HEK293T (cell line): Measurements from ENCODE around the gene SH2D5.

ENCODE experiments used
- CTCF ChIA-PET: fragments of 350-600 bp; formaldehyde crosslinking; extraction: SDS; loops from one replicate; lab custom pipeline; 2021; ENCODE audit warnings: antibody characterized with exemption, inconsistent platforms; lab: Yijun Ruan, JAX
- POLR2A ChIA-PET: fragments of 350-600 bp; formaldehyde crosslinking; extraction: SDS; loops from one replicate; lab custom pipeline; 2020; ENCODE audit warnings: antibody characterized with exemption, inconsistent platforms; lab: Yijun Ruan, JAX
- DNase-seq: peaks from one replicate; pipeline ENCODE4 v3.0.0; 2012; ENCODE audit warnings: mixed read lengths; ENCODE audit errors: extremely low spot score
- ARNT ChIP-seq: fragments of 450-650 bp; IDR thresholded peaks from 2 replicates; pipeline ENCODE4 v1.6.1; 2017; ENCODE audit warnings: mild to moderate bottlenecking
- BHLHE40 ChIP-seq: fragments of 450-650 bp; IDR thresholded peaks from 2 replicates; pipeline ENCODE4 v1.6.1; 2016; ENCODE audit warnings: mild to moderate bottlenecking, moderate library complexity, borderline replicate concordance
- CTBP1 ChIP-seq: fragments of 450-650 bp; IDR thresholded peaks from 2 replicates; pipeline ENCODE4 v1.6.1; 2016; ENCODE audit warnings: borderline replicate concordance
- ELF4 ChIP-seq: fragments of 450-650 bp; IDR thresholded peaks from 2 replicates; pipeline ENCODE4 v1.6.1; 2017; ENCODE audit warnings: antibody characterized with exemption
- FOXA1 ChIP-seq: fragments of 450-650 bp; IDR thresholded peaks from 2 replicates; pipeline ENCODE4 v1.6.1; 2016; ENCODE audit warnings: mild to moderate bottlenecking
- FOXK2 ChIP-seq: fragments of 450-650 bp; IDR thresholded peaks from 2 replicates; pipeline ENCODE4 v1.6.1; 2016; ENCODE audit warnings: mild to moderate bottlenecking
- FOXM1 ChIP-seq: fragments of 450-650 bp; IDR thresholded peaks from 2 replicates; pipeline ENCODE4 v1.6.1; 2017; ENCODE audit warnings: mild to moderate bottlenecking, borderline replicate concordance
- HDGF ChIP-seq: fragments of 450-650 bp; IDR thresholded peaks from 2 replicates; pipeline ENCODE4 v1.6.1; 2017; ENCODE audit warnings: antibody characterized with exemption, borderline replicate concordance
- L3MBTL2 ChIP-seq: fragments of 450-650 bp; conservative IDR thresholded peaks from 2 replicates; pipeline ENCODE4 v1.6.1; 2016; ENCODE audit warnings: mild to moderate bottlenecking
- LEF1 ChIP-seq: fragments of 450-650 bp; IDR thresholded peaks from 2 replicates; pipeline ENCODE4 v1.6.1; 2017; ENCODE audit warnings: mild to moderate bottlenecking, borderline replicate concordance
- NFRKB ChIP-seq: fragments of 450-650 bp; IDR thresholded peaks from 2 replicates; pipeline ENCODE4 v1.6.1; 2016; ENCODE audit warnings: mild to moderate bottlenecking, moderate library complexity
- SP1 ChIP-seq: fragments of 450-650 bp; IDR thresholded peaks from 2 replicates; pipeline ENCODE4 v1.6.1; 2017
- SUZ12 ChIP-seq: fragments of 450-650 bp; IDR thresholded peaks from 2 replicates; pipeline ENCODE4 v1.6.1; 2016; ENCODE audit warnings: mild to moderate bottlenecking
- TARDBP ChIP-seq: fragments of 450-650 bp; IDR thresholded peaks from 2 replicates; pipeline ENCODE4 v1.6.1; 2016
- ZNF384 ChIP-seq: fragments of 450-650 bp; IDR thresholded peaks from 2 replicates; pipeline ENCODE4 v1.6.1; 2016
- TF ChIP-seq, protein P1 (sequence below): fragments of 450-650 bp; IDR thresholded peaks from 2 replicates; pipeline ENCODE4 v1.6.1; 2016

SH2D5 gene

DNA sequence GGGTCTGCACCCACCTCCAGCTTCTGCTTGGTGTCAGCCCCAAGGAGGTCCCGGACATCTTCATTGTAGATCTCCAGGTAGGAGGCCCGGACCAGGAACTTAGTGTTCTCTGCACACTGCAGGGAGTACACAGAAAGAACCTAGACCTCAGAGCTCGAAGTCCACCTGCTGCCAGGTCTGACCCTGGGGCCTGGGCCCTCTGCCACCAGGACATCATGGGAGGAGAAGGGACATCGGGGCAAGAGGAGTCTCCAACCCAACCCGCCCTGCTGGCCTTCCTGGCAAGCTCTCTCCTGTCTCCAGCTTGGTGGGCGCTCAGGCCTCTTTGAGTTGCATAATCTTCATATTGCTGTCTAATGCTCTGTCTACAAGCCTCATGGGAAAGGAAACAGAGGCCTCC is 19.1 kb downstream of the SH2D5 start:
- DNase-seq, result no peak
- ChIA-PET CTCF (interaction anchor here (0.7 kb wide), 1 partner anchor 77 kb away, joined by 5 read pairs; no protein-coding TSS in a partner anchor), POLR2A (no interaction called here)
- TF ChIP-seq TARDBP (no peak), L3MBTL2 (no peak), ELF4 (no peak), SUZ12 (no peak), FOXA1 (no peak), HDGF (no peak), ARNT (no peak), FOXK2 (no peak), CTBP1 (no peak), FOXM1 (no peak), SP1 (no peak), NFRKB (no peak), ZNF384 (no peak), LEF1 (no peak), BHLHE40 (no peak)
- TF ChIP-seq, protein P1, sequence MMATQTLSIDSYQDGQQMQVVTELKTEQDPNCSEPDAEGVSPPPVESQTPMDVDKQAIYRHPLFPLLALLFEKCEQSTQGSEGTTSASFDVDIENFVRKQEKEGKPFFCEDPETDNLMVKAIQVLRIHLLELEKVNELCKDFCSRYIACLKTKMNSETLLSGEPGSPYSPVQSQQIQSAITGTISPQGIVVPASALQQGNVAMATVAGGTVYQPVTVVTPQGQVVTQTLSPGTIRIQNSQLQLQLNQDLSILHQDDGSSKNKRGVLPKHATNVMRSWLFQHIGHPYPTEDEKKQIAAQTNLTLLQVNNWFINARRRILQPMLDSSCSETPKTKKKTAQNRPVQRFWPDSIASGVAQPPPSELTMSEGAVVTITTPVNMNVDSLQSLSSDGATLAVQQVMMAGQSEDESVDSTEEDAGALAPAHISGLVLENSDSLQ, result no peak

DNA sequence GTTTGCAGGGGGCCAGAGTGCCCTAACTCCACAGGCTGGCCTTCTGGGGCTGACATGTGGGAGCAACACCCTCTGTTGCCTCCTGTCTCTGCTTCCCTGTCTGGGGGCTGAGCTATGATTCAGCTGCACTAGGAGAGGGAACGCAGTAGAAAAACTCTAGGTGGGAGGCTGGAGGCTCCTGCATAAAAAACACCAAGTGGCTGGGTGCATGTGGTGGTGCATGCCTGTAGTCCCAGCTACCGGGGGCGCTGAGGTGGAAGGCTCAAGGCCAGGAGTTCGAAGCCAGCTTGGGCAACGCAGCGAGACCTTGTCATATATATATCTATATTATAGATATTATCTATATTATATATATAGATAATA is 20.3 kb downstream of the SH2D5 start:
- DNase-seq, result no peak
- TF ChIP-seq, protein P1, result no peak
- TF ChIP-seq ELF4 (no peak), HDGF (no peak)
- ChIA-PET POLR2A (no interaction called here), CTCF (no interaction called here)

DNA sequence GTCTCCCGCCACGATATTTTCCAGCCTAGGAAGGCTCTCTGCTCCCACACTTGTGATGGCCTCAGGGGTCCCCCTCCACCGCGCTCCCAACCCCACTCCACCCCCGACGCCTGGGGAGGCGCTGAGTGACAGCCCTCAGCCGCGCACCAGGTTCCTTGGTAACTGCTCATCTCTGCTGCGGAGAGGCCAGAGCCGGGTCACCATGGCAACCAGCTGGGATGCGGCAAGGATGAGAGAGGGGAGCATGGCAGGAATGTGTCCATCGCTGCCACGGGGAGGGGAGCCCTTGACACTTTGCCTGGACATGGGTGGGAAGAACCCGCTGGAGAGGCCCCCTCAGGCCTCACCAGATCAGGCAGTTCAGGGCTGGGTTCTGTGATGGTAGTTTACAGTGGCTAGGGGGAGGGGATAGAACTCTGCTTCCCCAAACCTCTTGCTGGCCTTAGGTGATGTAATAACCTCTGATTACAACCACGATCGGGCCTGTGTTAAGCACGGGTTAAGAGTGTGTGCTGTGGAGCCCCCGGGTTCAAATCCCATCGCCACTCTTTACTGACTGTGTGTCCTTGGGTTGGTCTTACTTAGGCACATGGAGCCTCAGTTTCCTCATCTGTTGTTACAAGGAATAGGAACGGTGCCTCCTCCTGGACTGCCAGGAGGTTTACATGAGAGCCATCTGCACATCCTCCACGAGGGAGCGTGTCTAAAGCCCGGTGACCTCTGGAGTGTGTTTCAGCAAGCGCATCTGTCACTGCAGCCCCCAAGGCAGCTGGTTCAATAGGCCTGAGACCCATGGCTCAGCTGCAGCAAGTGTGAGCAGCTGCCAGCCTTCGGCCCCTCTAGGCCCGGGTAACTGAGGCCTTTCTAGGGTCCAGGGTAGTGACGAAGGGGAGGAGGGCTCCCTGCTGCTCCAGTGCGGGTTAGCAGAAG is 21.0 kb downstream of the SH2D5 start:
- TF ChIP-seq SUZ12, result no peak
- TF ChIP-seq CTBP1, result no peak
- no peak for TF ChIP-seq BHLHE40
- no peak for TF ChIP-seq L3MBTL2
- no peak for TF ChIP-seq ARNT
- ChIA-PET CTCF (no interaction called here), POLR2A (no interaction called here)
- no peak for DNase-seq

DNA sequence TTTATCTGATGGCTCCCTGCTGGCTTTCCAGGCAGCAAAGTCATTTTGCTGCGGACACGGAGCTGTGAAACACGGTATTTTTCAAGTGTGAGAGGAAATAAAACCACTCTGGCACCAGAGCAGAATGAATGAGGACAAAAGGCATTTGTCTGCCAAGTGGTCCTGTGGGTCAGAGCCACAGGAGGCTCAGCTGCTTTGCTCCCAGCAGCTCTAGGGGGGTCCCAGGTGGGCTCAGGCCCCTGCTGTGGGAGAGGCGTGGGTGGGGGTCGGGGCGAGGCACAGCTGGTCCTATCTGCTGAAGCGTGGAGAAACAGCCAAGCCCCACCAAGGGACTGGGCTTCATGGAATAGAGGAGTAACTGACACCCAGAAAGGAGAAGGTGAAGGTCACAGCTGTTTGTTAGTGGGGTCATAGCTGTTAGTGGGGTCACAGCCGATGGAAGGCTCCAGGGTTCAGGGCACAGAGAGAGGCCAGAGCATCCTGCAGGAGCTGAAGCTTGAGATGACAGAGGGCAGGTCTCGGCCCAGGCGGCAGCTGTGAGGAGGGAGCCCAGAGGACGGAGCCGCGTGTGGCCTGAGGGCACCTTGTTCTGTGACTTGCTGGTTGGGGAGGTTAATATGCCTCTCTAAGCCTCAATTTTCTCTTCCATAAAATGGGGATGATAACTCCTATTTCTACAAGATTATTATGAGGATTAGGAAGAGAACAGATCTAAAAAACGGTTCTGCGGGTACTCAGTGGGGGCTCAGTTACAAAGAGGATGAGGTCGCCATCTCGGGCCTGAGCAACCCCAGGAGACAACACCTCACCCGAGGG is 21.8 kb downstream of the SH2D5 start:
- POLR2A ChIA-PET, result no interaction called here
- TF ChIP-seq NFRKB, result no peak
- no peak for TF ChIP-seq L3MBTL2
- TF ChIP-seq, protein P1, result no peak
- DNase-seq, result no peak
- CTCF ChIA-PET, result no interaction called here

DNA sequence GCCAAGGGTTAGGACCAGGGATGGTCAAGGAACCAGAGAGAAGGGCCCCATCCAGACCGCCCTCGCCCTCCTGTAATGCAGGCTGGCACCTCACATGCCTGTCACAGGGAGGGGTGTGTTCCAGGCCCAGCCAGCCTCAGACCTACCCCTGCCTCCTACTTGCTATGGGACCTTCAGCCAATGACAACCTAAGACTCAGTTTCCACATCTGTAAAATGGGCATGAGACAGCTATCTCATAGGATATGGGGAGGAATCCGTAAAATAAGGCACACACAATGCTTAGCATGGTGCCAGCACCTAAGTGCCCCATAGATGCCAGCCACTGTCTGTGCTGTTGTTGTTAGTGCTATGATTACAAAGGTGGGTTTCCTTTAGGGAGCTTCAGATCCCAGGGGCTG is 22.6 kb downstream of the SH2D5 start:
- CTCF ChIA-PET, result no interaction called here
- no peak for DNase-seq
- TF ChIP-seq FOXM1, result no peak
- TF ChIP-seq CTBP1, result no peak
- no peak for TF ChIP-seq ZNF384
- no peak for TF ChIP-seq LEF1
- TF ChIP-seq, protein P1, result no peak
- no peak for TF ChIP-seq ELF4
- no peak for TF ChIP-seq FOXK2
- no peak for TF ChIP-seq NFRKB
- no peak for TF ChIP-seq HDGF
- no peak for TF ChIP-seq SUZ12
- no peak for TF ChIP-seq FOXA1
- TF ChIP-seq L3MBTL2, result no peak
- POLR2A ChIA-PET, result no interaction called here

DNA sequence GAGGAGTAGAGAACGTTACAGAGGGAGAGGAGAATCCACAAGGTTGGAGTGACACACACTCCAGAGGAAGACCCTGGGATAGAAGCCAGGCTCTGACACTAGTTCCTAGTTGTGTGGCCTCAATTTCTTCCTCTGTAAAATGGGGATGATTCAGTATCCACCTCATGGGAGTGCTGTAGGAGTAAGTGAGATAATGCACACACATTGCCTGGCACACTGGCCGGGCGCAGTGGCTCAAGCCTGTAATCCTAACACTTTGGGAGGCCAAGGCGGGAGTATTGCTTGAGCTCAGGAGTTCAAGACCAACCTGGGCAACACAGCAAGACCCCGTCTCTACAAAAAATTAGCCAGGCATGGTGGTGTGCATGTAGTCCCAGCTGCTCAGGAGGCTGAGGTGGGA is 23.6 kb downstream of the SH2D5 start:
- ChIA-PET POLR2A (no interaction called here), CTCF (interaction anchor here (1.1 kb wide), 1 partner anchor 12 kb away, joined by 5 read pairs; no protein-coding TSS in a partner anchor)
- no peak for TF ChIP-seq ZNF384
- no peak for TF ChIP-seq SP1
- no peak for TF ChIP-seq FOXM1
- TF ChIP-seq HDGF, result no peak
- no peak for TF ChIP-seq ELF4
- no peak for TF ChIP-seq NFRKB
- no peak for TF ChIP-seq SUZ12
- TF ChIP-seq, protein P1, result no peak
- TF ChIP-seq ARNT, result no peak
- no peak for DNase-seq
